ENCODE results near the gene OBP2B.
"Not testable (repeated sequence)": the region's sequence is repeated elsewhere in the genome, so short reads cannot be mapped to it uniquely, and the experiment has no call there.

GRCh38 chr9:133208171-133208879 lies 725 bp downstream of the OBP2B start:
- TF ChIP-seq CTCF (IDR thresholded peaks at IDR 0.05 in 4 of 5, conservative IDR thresholded peaks at IDR 0.05 in 1 of 5); POLR2A (IDR thresholded peaks at IDR 0.05): not testable (repeated sequence)
